Frontal cortex (tissue), 4 donors: Measurements from ENCODE around the gene ARID1B. TPM values are rescaled to one million over a fixed set of nuclear protein-coding genes. Genes with fewer than 3 reads are reported as not detected.

ENCODE experiments used
- DNase-seq, 2 donors: peaks; one replicate each; pipeline ENCODE4 v3.0.0; 2012; ENCODE audit warnings: low spot score in 2 of 2
- FAIRE-seq: peaks from 2 replicates; lab custom pipeline; 2012; peaks lifted over from hg19 to GRCh38; lab: Jason Lieb, UNC
- total RNA-seq: library from RNA; depleted of rRNA; stranded (reverse); fragments of >200 nt; gene quantifications from one replicate; pipeline ENCODE4 v1.2.3, GENCODE V29; 2014
- donor health status: control.
- donor health status: control.
- donor health status: control.

Gene ARID1B
- total RNA-seq, 1 donor from 2014 or later = 59.9 TPM

GRCh38 chr6:157198425-157199279 lies 421.5 kb downstream of the ARID1B start:
- DNase-seq (no peak), FAIRE-seq (no peak)

DNA sequence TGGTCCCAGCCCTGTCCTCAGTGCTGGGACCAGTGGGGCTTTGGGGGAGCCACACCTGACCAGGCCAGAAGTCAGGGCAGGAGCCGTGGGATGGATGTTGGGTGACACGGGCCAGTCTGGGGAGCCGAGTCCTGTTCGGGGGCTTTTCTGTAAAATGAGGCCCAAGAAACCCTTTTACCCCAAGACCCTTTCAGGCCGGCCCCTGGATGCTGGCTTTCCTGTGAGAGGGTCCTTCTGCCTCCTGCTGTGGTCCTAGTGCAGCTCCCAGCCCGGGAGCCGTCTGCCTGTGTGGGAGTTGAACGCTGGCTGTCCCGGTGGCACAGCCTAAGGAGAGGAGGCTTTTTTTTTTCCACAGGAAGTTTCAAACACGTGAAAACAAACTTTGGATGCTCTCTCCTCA lies 422.9 kb downstream of the ARID1B start:
- no peak for FAIRE-seq

GRCh38 chr6:157200611-157201010 lies 423.4 kb downstream of the ARID1B start:
- DNase-seq (no peak), FAIRE-seq (no peak)

More for the DNA sequence above, 422.9 kb downstream of the ARID1B start:
- no peak for DNase-seq

DNA sequence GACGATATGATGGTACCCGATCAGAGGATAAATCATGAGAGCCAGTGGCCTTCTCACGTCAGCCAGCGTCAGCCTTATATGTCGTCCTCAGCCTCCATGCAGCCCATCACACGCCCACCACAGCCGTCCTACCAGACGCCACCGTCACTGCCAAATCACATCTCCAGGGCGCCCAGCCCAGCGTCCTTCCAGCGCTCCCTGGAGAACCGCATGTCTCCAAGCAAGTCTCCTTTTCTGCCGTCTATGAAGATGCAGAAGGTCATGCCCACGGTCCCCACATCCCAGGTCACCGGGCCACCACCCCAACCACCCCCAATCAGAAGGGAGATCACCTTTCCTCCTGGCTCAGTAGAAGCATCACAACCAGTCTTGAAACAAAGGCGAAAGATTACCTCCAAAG lies 423.9 kb downstream of the ARID1B start:
- FAIRE-seq = no peak
- DNase-seq = no peak

- DNase-seq (no peak), FAIRE-seq (no peak)
Observed at GRCh38 chr6:157203312-157203744, 426.1 kb downstream of the ARID1B start.

DNA sequence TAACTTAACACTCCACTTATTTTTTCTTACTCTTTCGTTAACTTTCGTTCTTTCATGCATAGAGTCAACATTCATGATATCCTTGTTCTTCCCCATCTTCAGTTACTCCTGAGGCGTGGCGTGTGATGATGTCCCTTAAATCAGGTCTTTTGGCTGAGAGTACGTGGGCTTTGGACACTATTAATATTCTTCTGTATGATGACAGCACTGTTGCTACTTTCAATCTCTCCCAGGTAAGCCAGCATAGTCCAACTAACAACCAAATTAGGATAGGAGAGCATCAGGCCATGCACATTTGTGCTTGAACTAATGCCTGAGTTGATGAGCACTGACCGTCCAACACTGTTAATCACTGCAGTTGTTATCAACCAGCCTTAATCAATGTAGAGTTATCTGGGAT lies 426.6 kb downstream of the ARID1B start:
- FAIRE-seq = no peak

DNA sequence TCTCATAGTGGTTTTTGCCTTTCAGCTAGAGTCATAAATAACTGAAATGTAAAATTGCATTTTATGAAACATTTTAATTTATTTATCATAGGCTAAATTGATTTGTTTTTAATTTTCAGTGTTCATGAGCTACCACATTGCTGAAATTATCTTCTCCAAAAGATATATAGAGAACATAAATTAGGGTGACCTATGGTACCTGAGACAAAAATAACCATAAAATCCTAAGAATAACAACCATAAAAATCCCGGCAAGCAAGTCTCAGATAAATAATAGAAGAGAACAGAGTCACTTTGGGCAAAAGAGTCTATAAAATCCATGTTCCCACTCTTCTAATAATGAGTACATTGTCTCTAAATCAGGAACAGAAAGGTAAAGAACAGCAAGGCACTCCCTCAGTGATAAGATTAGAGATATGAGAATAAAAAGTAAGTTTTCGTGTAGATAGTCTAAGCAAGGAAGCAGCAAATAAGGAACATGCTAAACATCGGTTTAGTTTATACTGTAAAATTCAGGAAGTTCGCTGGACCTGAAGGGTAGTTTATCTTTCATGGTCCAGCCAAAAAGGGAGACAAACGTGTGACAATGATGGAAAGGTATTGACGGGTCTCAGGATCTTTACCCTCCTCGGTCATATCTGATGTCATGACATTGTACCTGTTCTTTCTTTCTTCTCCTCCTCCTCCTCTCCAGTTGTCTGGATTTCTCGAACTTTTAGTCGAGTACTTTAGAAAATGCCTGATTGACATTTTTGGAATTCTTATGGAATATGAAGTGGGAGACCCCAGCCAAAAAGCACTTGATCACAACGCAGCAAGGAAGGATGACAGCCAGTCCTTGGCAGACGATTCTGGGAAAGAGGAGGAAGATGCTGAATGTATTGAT lies 428.5 kb downstream of the ARID1B start:
- DNase-seq (no peak), FAIRE-seq (no peak)

More for the DNA sequence above, 426.6 kb downstream of the ARID1B start:
- no peak for DNase-seq

DNA sequence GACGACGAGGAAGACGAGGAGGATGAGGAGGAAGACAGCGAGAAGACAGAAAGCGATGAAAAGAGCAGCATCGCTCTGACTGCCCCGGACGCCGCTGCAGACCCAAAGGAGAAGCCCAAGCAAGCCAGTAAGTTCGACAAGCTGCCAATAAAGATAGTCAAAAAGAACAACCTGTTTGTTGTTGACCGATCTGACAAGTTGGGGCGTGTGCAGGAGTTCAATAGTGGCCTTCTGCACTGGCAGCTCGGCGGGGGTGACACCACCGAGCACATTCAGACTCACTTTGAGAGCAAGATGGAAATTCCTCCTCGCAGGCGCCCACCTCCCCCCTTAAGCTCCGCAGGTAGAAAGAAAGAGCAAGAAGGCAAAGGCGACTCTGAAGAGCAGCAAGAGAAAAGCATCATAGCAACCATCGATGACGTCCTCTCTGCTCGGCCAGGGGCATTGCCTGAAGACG lies 429.2 kb downstream of the ARID1B start:
- FAIRE-seq = no peak

DNA sequence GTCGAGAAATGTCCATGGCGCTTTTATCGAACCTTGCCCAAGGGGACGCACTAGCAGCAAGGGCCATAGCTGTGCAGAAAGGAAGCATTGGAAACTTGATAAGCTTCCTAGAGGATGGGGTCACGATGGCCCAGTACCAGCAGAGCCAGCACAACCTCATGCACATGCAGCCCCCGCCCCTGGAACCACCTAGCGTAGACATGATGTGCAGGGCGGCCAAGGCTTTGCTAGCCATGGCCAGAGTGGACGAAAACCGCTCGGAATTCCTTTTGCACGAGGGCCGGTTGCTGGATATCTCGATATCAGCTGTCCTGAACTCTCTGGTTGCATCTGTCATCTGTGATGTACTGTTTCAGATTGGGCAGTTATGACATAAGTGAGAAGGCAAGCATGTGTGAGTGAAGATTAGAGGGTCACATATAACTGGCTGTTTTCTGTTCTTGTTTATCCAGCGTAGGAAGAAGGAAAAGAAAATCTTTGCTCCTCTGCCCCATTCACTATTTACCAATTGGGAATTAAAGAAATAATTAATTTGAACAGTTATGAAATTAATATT lies 430.4 kb downstream of the ARID1B start:
- FAIRE-seq = no peak
- no peak for DNase-seq

More for the DNA sequence above, 429.2 kb downstream of the ARID1B start:
- DNase-seq = no peak

- no peak for DNase-seq
- no peak for FAIRE-seq
Observed at GRCh38 chr6:157209865-157210530, 432.8 kb downstream of the ARID1B start.

DNA sequence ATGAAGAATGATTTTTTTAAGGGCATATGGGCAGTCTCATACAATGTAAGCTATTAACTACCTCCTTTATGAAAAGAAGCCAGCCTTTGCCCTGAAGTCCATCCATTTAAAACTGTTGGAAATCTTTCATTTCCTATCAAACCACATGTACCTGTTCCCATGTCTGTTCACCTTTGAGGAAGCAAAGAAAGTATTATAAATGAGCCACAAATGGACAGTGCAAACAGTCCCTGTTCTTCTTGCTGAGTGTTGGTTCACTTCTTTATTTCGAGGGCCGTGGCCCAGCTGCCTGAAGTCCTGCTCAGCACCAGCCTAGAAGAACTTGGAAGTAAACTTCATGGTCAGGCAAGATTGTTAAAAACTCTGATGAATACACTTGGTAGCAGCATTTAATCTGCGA lies 433.8 kb downstream of the ARID1B start:
- DNase-seq = no peak
- FAIRE-seq = no peak

DNA sequence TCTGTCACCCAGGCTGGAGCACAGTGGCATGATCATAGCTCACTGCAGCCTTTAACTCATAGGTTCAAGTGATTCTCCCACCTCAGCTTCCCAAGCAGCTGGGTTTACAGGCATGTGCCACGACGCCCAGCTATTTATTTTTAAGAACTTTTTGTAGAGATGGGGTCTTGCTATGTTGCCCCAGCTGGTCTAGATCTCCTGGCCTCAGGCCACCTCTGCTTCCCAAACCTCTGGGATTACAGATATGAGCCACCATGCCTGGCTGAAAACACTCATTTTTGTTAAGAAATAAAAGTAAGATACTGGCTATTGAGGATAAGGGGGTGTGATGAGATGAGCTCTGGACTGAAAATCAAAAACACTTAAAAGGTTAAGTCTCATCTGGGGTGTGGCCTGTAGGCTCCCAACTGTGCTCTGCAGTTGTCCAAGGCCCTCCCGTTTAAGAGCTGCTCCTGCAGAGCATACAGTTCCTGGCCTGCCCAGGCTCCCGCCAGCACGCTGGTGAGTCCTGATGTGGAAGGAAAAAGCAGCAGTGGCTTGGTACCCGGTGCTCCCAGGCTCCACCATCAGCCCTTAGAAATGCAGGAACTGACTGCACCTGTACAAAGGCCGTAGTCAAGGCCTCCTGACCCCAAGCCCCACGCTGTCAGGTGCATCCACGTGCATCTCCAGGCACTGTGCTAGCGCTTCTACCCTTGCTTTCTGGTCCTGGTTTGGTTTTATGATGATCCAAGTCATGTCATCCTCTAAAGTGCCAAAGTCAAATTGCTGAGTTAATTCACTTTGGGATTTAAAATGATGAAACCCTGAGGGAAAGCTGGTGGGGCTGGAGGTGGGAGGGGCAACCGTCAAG lies 434.7 kb downstream of the ARID1B start:
- DNase-seq = no peak
- no peak for FAIRE-seq

- FAIRE-seq (no peak), DNase-seq (no peak)
Observed at GRCh38 chr6:157213426-157213825, 436.2 kb downstream of the ARID1B start.

- DNase-seq = no peak
- no peak for FAIRE-seq
Observed at GRCh38 chr6:157213907-157214565, 436.9 kb downstream of the ARID1B start.

DNA sequence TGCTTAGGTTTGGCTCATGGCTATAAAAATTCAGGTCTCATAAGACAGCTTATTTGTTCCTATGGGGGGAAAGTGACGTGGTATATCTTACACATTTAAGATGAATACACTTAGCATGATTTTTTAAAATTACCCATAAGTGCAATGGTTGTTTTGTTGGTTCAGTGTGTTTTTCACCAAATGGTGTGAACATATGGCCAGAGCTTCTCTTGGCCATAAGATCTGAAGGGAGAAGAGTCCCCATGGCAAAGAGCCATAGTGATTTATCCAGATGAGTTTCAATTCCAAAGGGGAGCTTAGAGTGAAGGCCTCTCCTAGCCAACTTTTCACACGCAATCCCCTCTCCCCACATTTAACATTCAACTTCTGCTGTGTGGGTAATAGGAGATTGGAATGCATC lies 438.5 kb downstream of the ARID1B start:
- FAIRE-seq (no peak), DNase-seq (no peak)

DNA sequence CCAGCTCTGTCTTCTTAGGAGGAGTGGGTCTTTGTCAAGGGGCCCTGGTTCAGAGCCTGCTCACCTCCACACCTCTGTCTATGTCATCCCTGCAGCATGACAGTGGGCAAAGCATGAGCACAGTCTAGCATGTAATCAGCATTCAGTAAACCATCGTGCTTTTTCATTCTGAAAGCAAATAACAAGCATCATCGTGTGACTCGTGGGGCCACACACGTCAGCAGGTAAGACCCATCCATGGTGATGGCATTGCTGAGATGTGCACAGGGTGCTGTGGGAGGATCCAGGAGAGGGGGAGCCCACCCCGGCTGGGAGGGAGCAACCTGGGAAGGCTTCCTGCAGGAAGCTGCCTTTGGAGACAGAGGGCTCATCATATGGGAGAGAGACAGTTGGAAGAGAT lies 439.4 kb downstream of the ARID1B start:
- FAIRE-seq (no peak), DNase-seq (no peak)

GRCh38 chr6:157217198-157217893 lies 440.2 kb downstream of the ARID1B start:
- no peak for DNase-seq
- no peak for FAIRE-seq

GRCh38 chr6:157217894-157218370 lies 440.8 kb downstream of the ARID1B start:
- no peak for DNase-seq

More at GRCh38 chr6:157217894-157218370, 440.8 kb downstream of the ARID1B start:
- FAIRE-seq = no peak
